GM12878 (cell line): ENCODE data around the gene PSAP. TPM values are rescaled to one million over a fixed set of nuclear protein-coding genes. Genes with fewer than 3 reads are reported as not detected.

Experiments used
- BRCA1 ChIP-seq: IDR thresholded peaks from 2 replicates; pipeline ENCODE4 v1.6.1; 2011; ENCODE audit warnings: low read depth, low read length, improper control_type of control experiment
- EED ChIP-seq: sonication (generic); IDR thresholded peaks from 2 replicates; pipeline ENCODE4 v1.6.1; 2016; ENCODE audit warnings: antibody characterized with exemption, low read depth
- EP300 ChIP-seq, 2 experiments: fragments of 150-350 bp in 1 of 2; IDR thresholded peaks; 2 replicates each; pipeline ENCODE4 v1.6.1; 2011 to 2012; ENCODE audit warnings: low read depth in 2 of 2, low read length in 2 of 2, borderline replicate concordance in 1 of 2, improper control_type of control experiment in 1 of 2, inconsistent platforms in 1 of 2; ENCODE audit not compliant: control insufficient read depth in 1 of 2
- JUND ChIP-seq: IDR thresholded peaks from 2 replicates; pipeline ENCODE4 v1.6.1; 2012; ENCODE audit warnings: low read depth, mild to moderate bottlenecking, low read length, improper control_type of control experiment, moderate library complexity
- MEF2B ChIP-seq: fragments of 450-650 bp; IDR thresholded peaks from 2 replicates; pipeline ENCODE4 v1.6.1; 2018; ENCODE audit warnings: mild to moderate bottlenecking, moderate library complexity; ENCODE audit not compliant: partially characterized antibody, poor library complexity, severe bottlenecking
- MTA3 ChIP-seq: IDR thresholded peaks from 2 replicates; pipeline ENCODE4 v1.6.1; 2012; ENCODE audit warnings: low read length, inconsistent platforms, borderline replicate concordance
- NFIC ChIP-seq: IDR thresholded peaks from 2 replicates; pipeline ENCODE4 v1.6.1; 2012; ENCODE audit warnings: low read depth, mild to moderate bottlenecking, inconsistent platforms, low read length, moderate library complexity
- RUNX3 ChIP-seq: IDR thresholded peaks from 2 replicates; pipeline ENCODE4 v1.6.1; 2012; ENCODE audit warnings: low read length, inconsistent platforms
- SPI1 ChIP-seq: IDR thresholded peaks from 2 replicates; pipeline ENCODE4 v1.6.1; 2011; ENCODE audit warnings: low read depth, mild to moderate bottlenecking, low read length, moderate library complexity, borderline replicate concordance; ENCODE audit not compliant: insufficient read depth
- TAF1 ChIP-seq: IDR thresholded peaks from 2 replicates; pipeline ENCODE4 v1.6.1; 2011; ENCODE audit warnings: mild to moderate bottlenecking, low read depth, low read length, borderline replicate concordance
- polyA plus RNA-seq, 11 experiments: library from polyadenylated mRNA; depleted of rRNA in 4 of 11; unstranded in 6 of 11; stranded (reverse) in 5 of 11; fragments of >200 nt; fragmentation: Nextera tagmentation in 4 of 11; fragmentation: Illumina TruSeq in 1 of 11; extraction: Ambion mirVana in 4 of 11; extraction: Trizol in 1 of 11; gene quantifications; 1 replicate in 1 of 11; 2 replicates in 10 of 11; pipeline versions ENCODE4 v1.2.1 to v1.2.3, GENCODE V29; 2011 to 2016; ENCODE audit warnings: inconsistent platforms in 2 of 11, missing spikeins in 2 of 11, low read depth in 1 of 11
- total RNA-seq, 4 experiments: library from RNA; depleted of rRNA in 3 of 4; stranded (reverse); fragments of >200 nt in 3 of 4; fragmentation: Illumina TruSeq in 1 of 4; extraction: Trizol in 1 of 4; gene quantifications; 2 replicates each; pipeline versions ENCODE4 v1.2.1 to v1.2.3, GENCODE V29; 2013 to 2021
- TF ChIP-seq, protein P1 (sequence below): fragments of 450-650 bp; IDR thresholded peaks from 2 replicates; pipeline ENCODE4 v1.6.1; 2018; ENCODE audit warnings: borderline replicate concordance, mild to moderate bottlenecking; ENCODE audit not compliant: partially characterized antibody
- TF ChIP-seq, protein P2 (sequence below): IDR thresholded peaks from 2 replicates; pipeline ENCODE4 v1.6.1; 2012; ENCODE audit warnings: low read depth, low read length, improper control_type of control experiment

The PSAP gene
- total and polyA plus RNA-seq, 10 of the 15 experiments (the other 5 are each of a cell fraction or from before 2014, with no cell fraction given), result 178 to 336 (median 286) TPM

DNA sequence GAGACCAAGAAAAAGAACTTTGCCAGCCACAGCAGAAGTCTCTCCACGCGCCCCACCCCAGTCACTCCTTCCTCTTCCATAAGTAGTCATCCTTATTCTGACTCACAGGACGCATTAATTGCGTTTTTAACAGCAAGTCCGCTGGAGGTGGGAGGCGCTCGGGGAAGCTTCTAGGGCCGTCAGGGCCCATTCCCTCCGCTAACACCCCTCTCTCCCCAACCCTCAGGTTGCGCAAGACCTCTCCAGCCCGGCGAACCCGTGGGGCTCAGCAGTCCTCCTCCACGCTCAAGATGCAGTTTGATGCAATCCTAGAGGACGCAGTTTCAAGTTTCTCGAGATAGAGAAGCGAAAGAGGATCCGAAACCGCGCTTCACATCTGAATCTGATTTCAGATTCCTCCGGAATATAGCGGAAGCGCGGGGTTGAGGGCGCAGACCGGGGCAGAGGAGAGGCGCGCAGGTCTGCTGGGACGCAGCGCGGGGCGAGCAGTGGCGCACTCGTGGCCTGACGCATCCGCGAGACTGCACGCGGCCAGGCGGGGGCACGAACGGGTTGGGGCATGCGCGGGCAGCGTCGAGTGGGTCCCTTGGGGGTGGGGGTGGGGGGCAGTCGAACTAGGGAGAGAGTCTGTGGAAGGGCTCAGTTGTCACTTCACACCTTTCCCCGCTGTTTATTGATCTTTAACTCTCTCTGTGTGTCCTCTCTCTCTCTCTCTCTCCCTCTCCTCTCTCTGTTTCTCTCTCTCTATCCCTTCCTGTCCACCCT is 37.8 kb upstream of the PSAP start (continued):
- TF ChIP-seq, protein P1, sequence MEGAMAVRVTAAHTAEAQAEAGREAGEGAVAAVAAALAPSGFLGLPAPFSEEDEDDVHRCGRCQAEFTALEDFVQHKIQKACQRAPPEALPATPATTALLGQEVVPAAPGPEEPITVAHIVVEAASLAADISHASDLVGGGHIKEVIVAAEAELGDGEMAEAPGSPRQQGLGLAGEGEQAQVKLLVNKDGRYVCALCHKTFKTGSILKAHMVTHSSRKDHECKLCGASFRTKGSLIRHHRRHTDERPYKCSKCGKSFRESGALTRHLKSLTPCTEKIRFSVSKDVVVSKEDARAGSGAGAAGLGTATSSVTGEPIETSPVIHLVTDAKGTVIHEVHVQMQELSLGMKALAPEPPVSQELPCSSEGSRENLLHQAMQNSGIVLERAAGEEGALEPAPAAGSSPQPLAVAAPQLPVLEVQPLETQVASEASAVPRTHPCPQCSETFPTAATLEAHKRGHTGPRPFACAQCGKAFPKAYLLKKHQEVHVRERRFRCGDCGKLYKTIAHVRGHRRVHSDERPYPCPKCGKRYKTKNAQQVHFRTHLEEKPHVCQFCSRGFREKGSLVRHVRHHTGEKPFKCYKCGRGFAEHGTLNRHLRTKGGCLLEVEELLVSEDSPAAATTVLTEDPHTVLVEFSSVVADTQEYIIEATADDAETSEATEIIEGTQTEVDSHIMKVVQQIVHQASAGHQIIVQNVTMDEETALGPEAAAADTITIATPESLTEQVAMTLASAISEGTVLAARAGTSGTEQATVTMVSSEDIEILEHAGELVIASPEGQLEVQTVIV, result no peak
- TF ChIP-seq EP300 (IDR thresholded peaks at IDR 0.05; ENCODE audit: borderline replicate concordance in 1 of 2, control insufficient read depth in 1 of 2, low read depth in 2 of 2, low read length in 2 of 2) (peak; percentile 10 to 67; a peak in 2 of 4 replicates), EED (peak; percentile 99), MTA3 (peak; percentile 73; the same call in 1 of the 2 replicates), NFIC (peak; percentile 81), SPI1 (peak; percentile 96), JUND (no peak), TAF1 (0 out of 2 replicates have a peak, but pooled peaks have one; percentile 10), RUNX3 (peak; percentile 70), BRCA1 (no peak), MEF2B (peak; percentile 62)
- TF ChIP-seq, protein P2, sequence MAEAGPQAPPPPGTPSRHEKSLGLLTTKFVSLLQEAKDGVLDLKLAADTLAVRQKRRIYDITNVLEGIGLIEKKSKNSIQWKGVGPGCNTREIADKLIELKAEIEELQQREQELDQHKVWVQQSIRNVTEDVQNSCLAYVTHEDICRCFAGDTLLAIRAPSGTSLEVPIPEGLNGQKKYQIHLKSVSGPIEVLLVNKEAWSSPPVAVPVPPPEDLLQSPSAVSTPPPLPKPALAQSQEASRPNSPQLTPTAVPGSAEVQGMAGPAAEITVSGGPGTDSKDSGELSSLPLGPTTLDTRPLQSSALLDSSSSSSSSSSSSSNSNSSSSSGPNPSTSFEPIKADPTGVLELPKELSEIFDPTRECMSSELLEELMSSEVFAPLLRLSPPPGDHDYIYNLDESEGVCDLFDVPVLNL, result no peak
- TF ChIP-seq, all 136 proteins: peak for 40
